HL-60/S4 treated with phorbol 12-myristate 13-acetate at 8.2 ng/mL for 4 days and 3 days (cell line): ENCODE results near the gene MC5R.

Experiments used
- in situ Hi-C: fragments of 300-500 bp; cut with MboI; formaldehyde crosslinking; loops from 2 replicates; pipeline ENCODE4 v1.15.0; 2022; ENCODE audit warnings: low sequenced_read_pairs

MC5R gene

GRCh38 chr18:13823707-13824395, at the start of gene MC5R:
Gene MC5R (plus strand): TSS chr18:13824149. CDS start chr18:13825766, 1,617 bp downstream.
- in situ Hi-C loops = no loop called here

- in situ Hi-C loops = no loop called here
These were observed 48.9 kb upstream of the MC5R start for GRCh38 chr18:13775058-13775457.

- in situ Hi-C loops = no loop called here
These were observed 32.8 kb upstream of the MC5R start for GRCh38 chr18:13791181-13791580.

- in situ Hi-C loops = no loop called here
These were observed 30.1 kb upstream of the MC5R start for GRCh38 chr18:13793819-13794218.

- in situ Hi-C loops = no loop called here
These were observed 27.4 kb upstream of the MC5R start for GRCh38 chr18:13796515-13796914.

GRCh38 chr18:13797157-13797611, 26.8 kb upstream of the MC5R start:
- in situ Hi-C loops = no loop called here

GRCh38 chr18:13799396-13799795, 24.6 kb upstream of the MC5R start:
- in situ Hi-C loops = no loop called here

GRCh38 chr18:13800505-13801259, 23.3 kb upstream of the MC5R start:
- in situ Hi-C loops = no loop called here

- in situ Hi-C loops = no loop called here
These were observed 22.7 kb upstream of the MC5R start for GRCh38 chr18:13801260-13801601.

- in situ Hi-C loops = no loop called here
These were observed 19.6 kb upstream of the MC5R start for GRCh38 chr18:13804305-13804704.

GRCh38 chr18:13808294-13809042, 15.5 kb upstream of the MC5R start:
- in situ Hi-C loops = no loop called here

GRCh38 chr18:13809043-13809430, 14.9 kb upstream of the MC5R start:
- in situ Hi-C loops = no loop called here

- in situ Hi-C loops = no loop called here
These were observed 14.3 kb upstream of the MC5R start for GRCh38 chr18:13809531-13810255.

- in situ Hi-C loops = no loop called here
These were observed 12.9 kb upstream of the MC5R start for GRCh38 chr18:13810950-13811485.

- in situ Hi-C loops = no loop called here
These were observed 12.0 kb upstream of the MC5R start for GRCh38 chr18:13811993-13812392.

GRCh38 chr18:13813271-13813849, 10.6 kb upstream of the MC5R start:
- in situ Hi-C loops = no loop called here

- in situ Hi-C loops = no loop called here
These were observed 2.3 kb downstream of the MC5R start for GRCh38 chr18:13826209-13826608.

GRCh38 chr18:13831864-13832508, 8.0 kb downstream of the MC5R start:
- in situ Hi-C loops = no loop called here

GRCh38 chr18:13834496-13835015, 10.6 kb downstream of the MC5R start:
- in situ Hi-C loops = no loop called here

- in situ Hi-C loops = no loop called here
These were observed 11.3 kb downstream of the MC5R start for GRCh38 chr18:13835202-13835601.
